Activated naive CD4-positive, alpha-beta T cell treated with anti-CD3 and anti-CD28 coated beads for 36 hours (primary cell): ENCODE data around the gene TRIB2. TPM values are rescaled to one million over a fixed set of nuclear protein-coding genes. Genes with fewer than 3 reads are reported as not detected.

Experiments used
- CTCF ChIA-PET: fragments of 350-600 bp; sonication (Branson Sonifier 250); formaldehyde crosslinking; loops from one replicate; lab custom pipeline; 2021; ENCODE audit warnings: antibody characterized with exemption; lab: Charles Lee
- DNase-seq: peaks from one replicate; pipeline ENCODE4 v3.0.0-alpha.2; 2020
- H3K27ac Mint-ChIP-seq: one replicate; pipeline ENCODE4 v1.8.0; 2021; ENCODE audit warnings: mild to moderate bottlenecking, mixed read lengths
- H3K27me3 Mint-ChIP-seq: one replicate; pipeline ENCODE4 v1.8.0; 2021; ENCODE audit warnings: low read depth, mixed read lengths
- H3K36me3 Mint-ChIP-seq: one replicate; pipeline ENCODE4 v1.8.0; 2021; ENCODE audit warnings: low read depth, mixed read lengths
- H3K4me1 Mint-ChIP-seq: one replicate; pipeline ENCODE4 v1.8.0; 2021; ENCODE audit warnings: low read depth, mixed read lengths
- H3K4me3 Mint-ChIP-seq: one replicate; pipeline ENCODE4 v1.8.0; 2021; ENCODE audit warnings: mild to moderate bottlenecking, moderate library complexity, mixed read lengths
- H3K9me3 Mint-ChIP-seq: one replicate; pipeline ENCODE4 v1.8.0; 2021; ENCODE audit warnings: mixed read lengths
- intact Hi-C: fragments of 100-400 bp; cut with micrococcal nuclease; formaldehyde crosslinking; loops from one replicate; pipeline ENCODE4 v1.15.1; 2023
- microRNA-seq: library from miRNA; unstranded; fragments of <30 nt; microRNA quantifications from one replicate; pipeline ENCODE4 v1.2.0, GENCODE V29; 2022; ENCODE audit warnings: borderline microRNAs expressed, borderline replicate concordance
- total RNA-seq, 2 experiments: library from RNA; stranded (reverse); gene quantifications; one replicate each; pipeline ENCODE4 v1.2.3, GENCODE V29; 2021

Gene TRIB2
- total RNA-seq, 2 experiments from 2014 or later: 3.7 to 4.4 TPM

- no peak overlapping the region for H3K27ac Mint-ChIP-seq
- DNase-seq: no peak
- H3K4me1 Mint-ChIP-seq: peaks cover 4% of the 10 kb centered on the region
- no peaks in the 10 kb centered on the region for H3K36me3 Mint-ChIP-seq
- no peak overlapping the region for H3K4me3 Mint-ChIP-seq
- CTCF ChIA-PET: interaction anchor here (0.7 kb wide), 1 partner anchor 14 kb away, joined by 3 read pairs; no protein-coding TSS in a partner anchor
- H3K9me3 Mint-ChIP-seq: no peaks in the 10 kb centered on the region
- H3K27me3 Mint-ChIP-seq: peaks cover 3% of the 10 kb centered on the region
- intact Hi-C loops: no loop called here
Observed at GRCh38 chr2:12776521-12776961, 59.8 kb downstream of the TRIB2 start.

DNA sequence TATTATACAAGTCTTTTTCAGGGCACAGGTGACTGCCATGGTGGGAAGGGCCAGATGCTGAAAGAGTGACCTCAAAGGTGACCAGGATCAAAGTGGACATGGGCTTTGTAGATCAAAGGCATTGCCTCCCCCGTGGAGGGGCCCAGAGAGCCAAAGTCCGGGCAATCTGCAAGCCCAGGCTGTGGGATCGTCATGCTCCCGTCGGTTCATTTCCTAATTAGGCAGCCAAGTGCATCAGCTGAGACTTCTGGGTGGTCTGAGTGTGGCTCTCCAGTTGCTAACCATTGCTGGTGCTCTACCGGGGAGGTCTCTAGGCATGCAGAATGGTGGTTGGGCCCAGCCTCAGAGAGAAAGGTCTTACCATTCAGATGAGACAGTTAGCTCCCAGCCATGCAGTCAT lies 61.6 kb downstream of the TRIB2 start:
- Mint-ChIP-seq H3K4me3 (no peak overlapping the region), H3K36me3 (no peaks in the 10 kb centered on the region), H3K9me3 (no peaks in the 10 kb centered on the region), H3K27ac (no peak overlapping the region), H3K4me1 (peaks cover 4% of the 10 kb centered on the region), H3K27me3 (peaks cover under 1% of the 10 kb centered on the region)
- CTCF ChIA-PET: no interaction called here
- DNase-seq: no peak
- intact Hi-C loops: no loop called here

DNA sequence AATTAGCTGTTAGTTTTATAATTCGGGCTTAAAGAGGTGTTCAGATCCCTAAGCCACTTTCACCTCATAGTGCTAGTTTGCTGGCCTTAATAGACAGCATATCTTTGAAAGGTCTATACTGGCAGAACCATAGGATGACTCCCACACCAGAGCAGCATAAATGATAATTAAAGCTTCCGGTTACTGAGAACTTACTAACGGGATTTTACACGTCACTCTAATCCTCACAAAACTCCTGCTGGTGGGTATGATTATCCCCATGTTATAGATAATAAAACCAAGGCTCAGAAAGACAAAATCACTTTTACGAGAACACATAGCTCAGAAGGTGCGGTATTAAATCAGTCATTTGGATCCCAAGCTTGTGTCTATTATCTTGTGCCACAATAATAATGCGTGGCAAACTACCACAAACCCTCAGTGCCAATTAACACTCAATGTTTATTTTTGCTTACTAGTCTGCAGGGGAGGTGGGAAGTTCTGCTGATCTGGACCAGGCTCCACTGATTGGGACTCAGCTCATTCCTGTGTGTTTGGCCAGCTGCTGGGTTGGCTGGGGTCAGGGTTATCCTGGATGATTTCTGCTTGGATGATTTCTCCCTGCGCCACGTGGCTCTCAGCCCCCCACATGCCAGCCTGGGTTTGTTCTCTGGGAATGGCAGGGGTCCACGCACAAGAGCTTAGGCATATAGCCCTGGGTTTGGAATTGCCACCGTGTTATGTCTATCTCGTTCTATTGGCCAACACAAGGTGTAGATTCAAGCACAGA lies 62.3 kb downstream of the TRIB2 start:
- CTCF ChIA-PET: no interaction called here
- Mint-ChIP-seq H3K9me3 (no peaks in the 10 kb centered on the region), H3K27me3 (no peaks in the 10 kb centered on the region), H3K27ac (no peak overlapping the region), H3K4me3 (no peak overlapping the region), H3K4me1 (peaks cover 4% of the 10 kb centered on the region), H3K36me3 (no peaks in the 10 kb centered on the region)
- intact Hi-C loops: no loop called here
- DNase-seq: no peak

GRCh38 chr2:12781329-12781728 lies 64.6 kb downstream of the TRIB2 start:
- H3K27me3 Mint-ChIP-seq: no peaks in the 10 kb centered on the region
- no peak overlapping the region for H3K27ac Mint-ChIP-seq
- H3K4me3 Mint-ChIP-seq: no peak overlapping the region
- H3K4me1 Mint-ChIP-seq: peaks cover 4% of the 10 kb centered on the region
- peaks cover 2% of the 10 kb centered on the region for H3K9me3 Mint-ChIP-seq
- no peak for DNase-seq
- intact Hi-C loops: no loop called here
- CTCF ChIA-PET: interaction anchor here (0.5 kb wide), 1 partner anchor 213 kb away, joined by 4 read pairs; no protein-coding TSS in a partner anchor
- no peaks in the 10 kb centered on the region for H3K36me3 Mint-ChIP-seq

- no peak for DNase-seq
- no peaks in the 10 kb centered on the region for H3K36me3 Mint-ChIP-seq
- no peak overlapping the region for H3K4me3 Mint-ChIP-seq
- intact Hi-C loops: no loop called here
- no peak overlapping the region for H3K27ac Mint-ChIP-seq
- H3K9me3 Mint-ChIP-seq: peaks cover 3% of the 10 kb centered on the region
- no peaks in the 10 kb centered on the region for H3K4me1 Mint-ChIP-seq
- peaks cover 3% of the 10 kb centered on the region for H3K27me3 Mint-ChIP-seq
- CTCF ChIA-PET: no interaction called here
Observed at GRCh38 chr2:12787891-12788801, 71.4 kb downstream of the TRIB2 start.

DNA sequence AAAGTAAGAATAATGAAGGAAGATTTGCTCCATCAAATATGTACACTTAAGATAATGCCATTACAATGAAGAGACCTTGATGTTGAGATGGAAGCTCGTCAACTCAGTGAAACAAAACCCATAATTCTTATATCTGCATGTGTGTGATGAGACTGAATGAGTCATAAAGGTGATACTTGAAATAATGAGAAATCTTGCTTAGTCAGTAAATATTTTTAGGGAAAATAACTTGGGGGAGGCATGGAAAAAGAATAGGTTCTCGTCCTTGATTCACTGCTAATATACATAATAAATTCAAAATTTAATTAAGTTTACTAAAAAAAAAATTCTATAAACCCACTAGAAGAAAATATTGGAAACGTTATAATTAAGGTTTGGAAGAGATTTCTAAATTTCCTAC lies 75.2 kb downstream of the TRIB2 start:
- Mint-ChIP-seq H3K27ac (no peak overlapping the region), H3K9me3 (peaks cover 1% of the 10 kb centered on the region), H3K27me3 (peaks cover 3% of the 10 kb centered on the region), H3K4me1 (no peaks in the 10 kb centered on the region), H3K4me3 (no peak overlapping the region), H3K36me3 (no peaks in the 10 kb centered on the region)
- DNase-seq: no peak
- CTCF ChIA-PET: no interaction called here
- intact Hi-C loops: no loop called here

Small RNA genes within 50 kb of the gene (microRNA-seq; reads per million reads assigned to microRNA genes)
- gene MIR3125: not detected
